ENCODE data around the gene OLFML1. TPM values are rescaled to one million over a fixed set of nuclear protein-coding genes. Genes with fewer than 3 reads are reported as not detected.
A peak's percentile ranks its signal among the peaks of the same experiment; 100 is the strongest.

OLFML1 gene
- total RNA-seq, 1 donor from 2014 or later, result 0.33 TPM

GRCh38 chr11:7544021-7544420, 58.7 kb downstream of the OLFML1 start:
- Mint-ChIP-seq H3K9me3 (ENCODE audit: unreplicated experiment) (no peaks in the 10 kb centered on the region), H3K4me1 (ENCODE audit: unreplicated experiment) (peaks cover 7% of the 10 kb centered on the region), H3K36me3 (ENCODE audit: low read depth, unreplicated experiment) (no peaks in the 10 kb centered on the region), H3K27me3 (ENCODE audit: unreplicated experiment) (peaks cover 2% of the 10 kb centered on the region), H3K4me3 (ENCODE audit: unreplicated experiment) (no peak overlapping the region), H3K27ac (ENCODE audit: unreplicated experiment) (no peak overlapping the region)
- TF ChIP-seq CTCF (IDR thresholded peaks at IDR 0.05; ENCODE audit: unreplicated experiment), result no peak
- no peak for DNase-seq (ENCODE audit: low spot score)

DNA sequence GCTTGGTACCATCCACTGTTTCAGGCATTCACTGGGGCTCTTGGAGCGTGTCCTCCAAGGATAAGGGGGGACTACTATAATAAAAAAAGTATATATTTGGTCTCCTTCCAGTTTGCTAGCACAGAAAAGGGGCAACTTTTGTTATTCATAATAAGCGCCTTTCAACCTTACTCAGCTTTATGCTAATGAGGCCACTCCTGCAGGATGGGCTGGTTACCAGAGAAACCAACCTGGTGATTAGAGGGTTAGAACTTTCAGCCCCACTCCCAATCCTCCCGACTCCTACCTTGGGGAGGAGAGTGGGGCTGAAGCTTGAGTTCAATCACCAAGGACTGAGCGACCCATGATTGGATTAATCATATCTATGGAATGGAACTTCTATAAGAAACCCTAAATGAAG, 60.3 kb downstream of the OLFML1 start:
- peaks cover 7% of the 10 kb centered on the region for H3K4me1 Mint-ChIP-seq (ENCODE audit: unreplicated experiment)
- TF ChIP-seq CTCF (IDR thresholded peaks at IDR 0.05; ENCODE audit: unreplicated experiment), result no peak
- DNase-seq (ENCODE audit: low spot score), result no peak

GRCh38 chr11:7546324-7546791, 61.1 kb downstream of the OLFML1 start:
- no peak for DNase-seq (ENCODE audit: low spot score)
- Mint-ChIP-seq H3K4me3 (ENCODE audit: unreplicated experiment) (no peak overlapping the region), H3K4me1 (ENCODE audit: unreplicated experiment) (peaks cover 7% of the 10 kb centered on the region), H3K27me3 (ENCODE audit: unreplicated experiment) (peaks cover 2% of the 10 kb centered on the region), H3K9me3 (ENCODE audit: unreplicated experiment) (no peaks in the 10 kb centered on the region), H3K27ac (ENCODE audit: unreplicated experiment) (no peak overlapping the region), H3K36me3 (ENCODE audit: low read depth, unreplicated experiment) (no peaks in the 10 kb centered on the region)
- TF ChIP-seq CTCF (IDR thresholded peaks at IDR 0.05; ENCODE audit: unreplicated experiment), result no peak

More for the DNA sequence above, 60.3 kb downstream of the OLFML1 start:
- H3K27ac Mint-ChIP-seq (ENCODE audit: unreplicated experiment), result no peak overlapping the region
- no peaks in the 10 kb centered on the region for H3K9me3 Mint-ChIP-seq (ENCODE audit: unreplicated experiment)
- H3K4me3 Mint-ChIP-seq (ENCODE audit: unreplicated experiment), result no peak overlapping the region
- no peaks in the 10 kb centered on the region for H3K36me3 Mint-ChIP-seq (ENCODE audit: low read depth, unreplicated experiment)
- H3K27me3 Mint-ChIP-seq (ENCODE audit: unreplicated experiment), result peaks cover 2% of the 10 kb centered on the region

DNA sequence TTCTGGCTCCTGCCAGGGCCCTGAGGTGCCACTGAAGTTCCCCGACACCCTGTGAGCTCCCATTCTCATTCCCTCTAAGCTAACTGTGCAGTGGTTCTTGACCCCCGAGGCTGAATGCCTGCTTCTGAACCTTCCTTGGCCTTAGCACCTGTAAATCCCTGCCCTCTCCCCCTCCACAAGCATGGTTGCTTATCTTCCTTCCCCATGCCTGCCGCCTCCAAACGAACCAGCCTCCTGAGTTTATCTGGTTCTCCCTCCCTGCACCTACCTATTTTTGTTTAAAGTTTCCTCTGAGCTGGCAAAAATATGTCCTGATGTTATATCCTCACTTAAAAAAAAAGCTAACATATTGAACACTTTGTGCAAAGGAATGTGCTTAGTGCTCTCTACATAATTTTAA, 62.4 kb downstream of the OLFML1 start:
- DNase-seq (ENCODE audit: low spot score), result no peak
- Mint-ChIP-seq H3K27me3 (ENCODE audit: unreplicated experiment) (peaks cover 2% of the 10 kb centered on the region), H3K27ac (ENCODE audit: unreplicated experiment) (no peak overlapping the region), H3K4me3 (ENCODE audit: unreplicated experiment) (no peak overlapping the region), H3K4me1 (ENCODE audit: unreplicated experiment) (peaks cover 7% of the 10 kb centered on the region), H3K9me3 (ENCODE audit: unreplicated experiment) (no peaks in the 10 kb centered on the region), H3K36me3 (ENCODE audit: low read depth, unreplicated experiment) (no peaks in the 10 kb centered on the region)
- no peak for TF ChIP-seq CTCF (IDR thresholded peaks at IDR 0.05; ENCODE audit: unreplicated experiment)

GRCh38 chr11:7548659-7549274, 63.5 kb downstream of the OLFML1 start:
- peak; percentile 47 for DNase-seq (ENCODE audit: low spot score)
- H3K4me3 Mint-ChIP-seq (ENCODE audit: unreplicated experiment), result no peak overlapping the region
- H3K27ac Mint-ChIP-seq (ENCODE audit: unreplicated experiment), result no peak overlapping the region
- no peaks in the 10 kb centered on the region for H3K36me3 Mint-ChIP-seq (ENCODE audit: low read depth, unreplicated experiment)
- TF ChIP-seq CTCF (IDR thresholded peaks at IDR 0.05; ENCODE audit: unreplicated experiment), result no peak
- peaks cover 7% of the 10 kb centered on the region for H3K4me1 Mint-ChIP-seq (ENCODE audit: unreplicated experiment)
- peaks cover 2% of the 10 kb centered on the region for H3K27me3 Mint-ChIP-seq (ENCODE audit: unreplicated experiment)
- no peaks in the 10 kb centered on the region for H3K9me3 Mint-ChIP-seq (ENCODE audit: unreplicated experiment)

All from endothelial cell (in vitro differentiated cells).